Tibial nerve (tissue), 4 donors: ENCODE results near the gene SOX5.

Experiments
- EP300 ChIP-seq, 2 donors: sonication (generic); formaldehyde crosslinking; IDR thresholded peaks; one replicate each; pipeline ENCODE4 v1.6.1; 2017; ENCODE audit warnings: antibody characterized with exemption in 2 of 2, mild to moderate bottlenecking in 1 of 2
- TF ChIP-seq, protein P1 (sequence below), 5 experiments: fragments of 200-600 bp in 3 of 5; fragments of 450-650 bp in 2 of 5; sonication (generic) in 3 of 5; IDR thresholded peaks; one replicate each; pipeline ENCODE4 v1.5.1; 2016 to 2019; ENCODE audit warnings: antibody characterized with exemption in 5 of 5, mild to moderate bottlenecking in 3 of 5, moderate library complexity in 2 of 5

GRCh38 chr12:23564451-23565152 is 384.9 kb downstream of the SOX5 start:
- no peak for TF ChIP-seq EP300 (IDR thresholded peaks at IDR 0.05)
- TF ChIP-seq, protein P1, sequence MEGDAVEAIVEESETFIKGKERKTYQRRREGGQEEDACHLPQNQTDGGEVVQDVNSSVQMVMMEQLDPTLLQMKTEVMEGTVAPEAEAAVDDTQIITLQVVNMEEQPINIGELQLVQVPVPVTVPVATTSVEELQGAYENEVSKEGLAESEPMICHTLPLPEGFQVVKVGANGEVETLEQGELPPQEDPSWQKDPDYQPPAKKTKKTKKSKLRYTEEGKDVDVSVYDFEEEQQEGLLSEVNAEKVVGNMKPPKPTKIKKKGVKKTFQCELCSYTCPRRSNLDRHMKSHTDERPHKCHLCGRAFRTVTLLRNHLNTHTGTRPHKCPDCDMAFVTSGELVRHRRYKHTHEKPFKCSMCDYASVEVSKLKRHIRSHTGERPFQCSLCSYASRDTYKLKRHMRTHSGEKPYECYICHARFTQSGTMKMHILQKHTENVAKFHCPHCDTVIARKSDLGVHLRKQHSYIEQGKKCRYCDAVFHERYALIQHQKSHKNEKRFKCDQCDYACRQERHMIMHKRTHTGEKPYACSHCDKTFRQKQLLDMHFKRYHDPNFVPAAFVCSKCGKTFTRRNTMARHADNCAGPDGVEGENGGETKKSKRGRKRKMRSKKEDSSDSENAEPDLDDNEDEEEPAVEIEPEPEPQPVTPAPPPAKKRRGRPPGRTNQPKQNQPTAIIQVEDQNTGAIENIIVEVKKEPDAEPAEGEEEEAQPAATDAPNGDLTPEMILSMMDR (IDR thresholded peaks at IDR 0.05) = no peak
